NCI-H2171 (cell line): ENCODE results near the gene NLGN1.

Experiments
- DNase-seq: peaks from one replicate; lab custom pipeline; 2025; lab: John Stamatoyannopoulos, UW

NLGN1 gene

GRCh38 chr3:174285242-174285864, 887.8 kb downstream of the NLGN1 start:
- DNase-seq = no peak

- no peak for DNase-seq
Measured at GRCh38 chr3:174287705-174288104, 890.2 kb downstream of the NLGN1 start.

- DNase-seq = no peak
Measured at GRCh38 chr3:174294616-174295015, 897.1 kb downstream of the NLGN1 start.

- DNase-seq = no peak
Measured at GRCh38 chr3:174295306-174296092, 898.0 kb downstream of the NLGN1 start.

- DNase-seq = no peak
Measured at GRCh38 chr3:174302746-174303315, 905.3 kb downstream of the NLGN1 start.

- DNase-seq = no peak
Measured at GRCh38 chr3:174303907-174304560, 906.5 kb downstream of the NLGN1 start.

- DNase-seq = no peak
Measured at GRCh38 chr3:174308736-174309135, 911.2 kb downstream of the NLGN1 start.

- DNase-seq = no peak
Measured at GRCh38 chr3:174310475-174310983, 913.0 kb downstream of the NLGN1 start.

GRCh38 chr3:174315225-174315624, 917.7 kb downstream of the NLGN1 start:
- DNase-seq = no peak

GRCh38 chr3:174317005-174317404, 919.5 kb downstream of the NLGN1 start:
- DNase-seq = no peak

GRCh38 chr3:174318181-174318580, 920.6 kb downstream of the NLGN1 start:
- no peak for DNase-seq

- no peak for DNase-seq
Measured at GRCh38 chr3:174321548-174321947, 924.0 kb downstream of the NLGN1 start.

GRCh38 chr3:174322789-174323188, 925.2 kb downstream of the NLGN1 start:
- DNase-seq = no peak

- no peak for DNase-seq
Measured at GRCh38 chr3:174325171-174325570, 927.6 kb downstream of the NLGN1 start.

- no peak for DNase-seq
Measured at GRCh38 chr3:174325834-174326700, 928.5 kb downstream of the NLGN1 start.

GRCh38 chr3:174329321-174329720, 931.8 kb downstream of the NLGN1 start:
- no peak for DNase-seq

GRCh38 chr3:174330303-174330702, 932.8 kb downstream of the NLGN1 start:
- no peak for DNase-seq

GRCh38 chr3:174331095-174331800, 933.7 kb downstream of the NLGN1 start:
- no peak for DNase-seq

GRCh38 chr3:174332391-174332790, 934.8 kb downstream of the NLGN1 start:
- no peak for DNase-seq

- peak; percentile 86 for DNase-seq
Measured at GRCh38 chr3:174333640-174334039, 936.1 kb downstream of the NLGN1 start.

GRCh38 chr3:174334111-174334510, 936.6 kb downstream of the NLGN1 start:
- DNase-seq = no peak
